Activated CD4-positive, alpha-beta T cell treated with anti-CD3 and anti-CD28 coated beads, Interleukin-2, amount 50 U/mL, for 24 hours (primary cell): ENCODE data around the gene KNTC1.
"Not testable (repeated sequence)": the region's sequence is repeated elsewhere in the genome, so short reads cannot be mapped to it uniquely, and the experiment has no call there.

Source experiments
- DNase-seq, 2 donors: peaks; one replicate each; pipeline ENCODE4 v3.0.0-alpha.2; 2020; ENCODE audit warnings: low read depth in 1 of 2, low spot score in 1 of 2

KNTC1 gene

DNA sequence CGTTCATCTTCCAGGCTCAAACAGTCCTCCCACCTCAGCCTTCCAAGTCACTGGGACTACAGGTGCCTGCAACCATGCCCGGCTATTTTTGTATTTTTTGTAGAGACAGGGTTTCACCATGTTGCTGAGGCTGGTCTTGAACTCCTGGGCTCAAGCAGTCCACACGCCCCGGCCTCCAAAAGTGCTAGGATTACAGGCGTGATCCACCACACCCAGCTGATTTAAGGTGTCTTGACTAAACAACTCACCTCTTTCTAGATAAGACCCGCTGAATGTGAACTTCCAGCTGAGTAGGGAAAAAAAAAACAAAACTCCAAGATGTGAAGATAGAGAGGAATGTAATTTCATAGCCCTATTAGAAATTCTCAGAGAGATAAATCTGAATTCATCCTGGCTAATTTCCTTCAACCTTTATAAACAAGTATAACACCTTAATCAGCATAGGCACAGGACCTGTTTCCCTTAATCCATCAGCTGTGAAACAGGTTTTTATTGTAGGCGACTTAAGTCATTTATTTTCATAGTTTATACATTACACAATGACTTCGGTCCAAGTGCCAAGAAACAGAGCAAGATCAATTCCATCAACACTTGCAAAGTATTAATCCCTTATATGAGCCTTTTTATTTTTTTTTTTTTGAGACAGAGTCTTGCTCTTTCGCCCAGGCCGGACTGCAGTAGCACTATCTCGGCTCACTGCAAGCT lies 124.6 kb downstream of the KNTC1 start:
- DNase-seq, result no peak

DNA sequence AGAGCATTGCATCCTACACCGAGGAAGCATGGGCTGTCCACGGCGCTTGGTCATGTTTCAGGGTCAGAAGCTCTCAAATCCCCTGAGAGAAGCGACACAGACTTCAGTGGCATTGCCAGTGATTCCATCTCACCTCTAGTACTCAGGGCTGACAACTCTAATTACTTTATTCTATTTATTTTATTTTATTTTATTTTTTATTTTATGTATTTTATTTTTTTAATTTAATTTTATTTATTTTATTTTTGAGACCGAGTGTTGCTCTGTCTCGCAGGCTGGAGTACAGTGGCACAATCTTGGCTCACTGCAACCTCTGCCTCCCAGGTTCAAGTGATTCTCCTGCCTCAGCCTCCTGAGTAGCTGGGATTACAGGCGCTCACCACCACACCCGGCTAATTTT lies 126.2 kb downstream of the KNTC1 start:
- DNase-seq, result not testable (repeated sequence)

DNA sequence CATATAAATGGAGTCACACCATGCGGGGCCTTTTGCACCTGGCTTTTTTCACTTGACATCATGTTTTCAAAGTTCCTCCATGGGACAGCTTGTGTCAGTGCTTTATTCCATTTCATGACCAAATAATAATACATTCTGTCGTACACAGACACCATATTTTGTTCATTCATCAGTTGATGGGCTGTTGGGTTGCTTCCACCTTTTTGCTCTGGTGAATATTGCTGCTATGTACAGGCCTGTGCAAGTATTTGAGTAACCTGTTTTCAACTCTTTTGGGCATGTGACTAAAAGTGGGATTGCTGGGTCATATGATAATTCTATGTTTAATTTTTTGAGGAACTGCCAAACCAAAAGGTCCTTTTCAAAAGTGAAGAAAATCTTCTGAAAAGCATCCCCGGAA lies 129.2 kb downstream of the KNTC1 start:
- DNase-seq, result no peak

DNA sequence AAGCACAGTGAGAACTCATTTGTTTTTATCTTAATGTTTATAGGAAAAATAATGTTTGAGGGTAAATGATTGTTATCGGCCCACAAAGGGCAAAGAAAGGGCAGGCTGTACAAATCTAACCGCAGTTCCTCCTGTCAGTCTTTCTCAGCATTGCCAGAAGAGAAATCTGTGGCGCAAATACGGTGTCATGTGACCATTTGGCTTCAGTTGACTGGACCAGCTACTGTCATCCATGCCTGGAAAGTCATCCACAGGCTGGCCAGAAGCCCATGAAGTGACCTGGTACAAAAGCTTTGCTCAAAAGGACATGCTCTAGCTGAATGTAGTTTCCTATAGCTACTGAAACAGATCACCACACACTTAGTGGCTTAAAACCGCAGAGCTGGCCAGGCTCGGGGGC lies 132.5 kb downstream of the KNTC1 start:
- DNase-seq, result no peak

DNA sequence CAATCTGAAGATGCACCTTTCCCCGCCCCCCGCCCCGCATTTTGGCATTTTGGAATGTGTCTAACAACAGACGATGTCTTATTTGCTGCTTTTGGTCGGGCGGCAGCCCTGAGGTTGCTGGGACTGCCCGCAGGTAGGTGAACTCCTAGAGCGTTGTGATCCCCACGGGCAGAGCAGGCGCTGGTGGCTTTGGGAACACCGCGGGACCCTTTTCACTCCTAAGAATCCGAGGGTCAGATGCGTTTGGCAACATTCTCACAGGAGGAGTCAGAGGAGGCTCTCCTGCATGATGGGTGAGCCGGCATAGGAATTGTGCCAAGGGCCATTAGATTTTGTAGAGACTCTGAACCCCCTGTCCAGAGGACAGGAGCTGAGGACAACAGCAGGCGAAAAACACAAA lies 134.2 kb downstream of the KNTC1 start:
- DNase-seq, result no peak

DNA sequence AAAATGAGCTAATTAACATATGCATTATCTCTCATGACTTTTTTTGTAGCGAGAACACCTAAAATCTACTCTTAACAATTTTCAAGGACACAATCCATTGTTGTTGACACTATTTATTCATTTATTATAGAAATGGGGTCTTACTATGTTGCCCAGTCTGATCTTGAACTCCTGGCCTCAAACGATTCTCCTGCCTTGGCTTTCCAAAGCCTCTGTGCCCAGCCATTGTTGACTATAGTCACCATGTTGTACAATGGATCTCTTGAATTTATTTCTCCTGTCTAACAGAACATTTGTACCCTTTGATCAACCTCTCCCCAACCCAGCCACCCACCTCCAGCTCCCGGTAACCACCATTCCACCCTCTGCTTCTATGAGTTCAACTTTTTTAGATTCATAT lies 134.9 kb downstream of the KNTC1 start:
- DNase-seq, result no peak

DNA sequence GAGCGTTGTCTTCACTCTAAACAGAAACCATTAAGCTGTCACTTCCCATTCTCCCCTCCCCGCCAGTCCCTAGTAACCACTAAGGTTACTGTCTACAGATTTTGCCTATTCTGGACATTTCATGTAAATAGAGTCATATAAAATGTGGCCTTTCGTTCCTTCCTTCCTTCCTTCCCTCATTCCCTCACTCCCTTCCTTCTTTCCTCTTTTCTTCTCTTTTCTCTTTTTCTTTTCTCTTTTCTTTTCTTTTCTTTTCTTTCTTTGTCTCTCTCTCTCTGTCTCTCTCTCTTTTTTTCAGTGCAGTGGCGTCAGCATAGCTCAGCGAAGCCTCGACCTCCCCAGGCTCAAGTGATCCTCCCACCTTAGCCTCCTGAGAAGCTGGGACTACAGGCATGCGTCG lies 138.3 kb downstream of the KNTC1 start:
- no peak for DNase-seq

DNA sequence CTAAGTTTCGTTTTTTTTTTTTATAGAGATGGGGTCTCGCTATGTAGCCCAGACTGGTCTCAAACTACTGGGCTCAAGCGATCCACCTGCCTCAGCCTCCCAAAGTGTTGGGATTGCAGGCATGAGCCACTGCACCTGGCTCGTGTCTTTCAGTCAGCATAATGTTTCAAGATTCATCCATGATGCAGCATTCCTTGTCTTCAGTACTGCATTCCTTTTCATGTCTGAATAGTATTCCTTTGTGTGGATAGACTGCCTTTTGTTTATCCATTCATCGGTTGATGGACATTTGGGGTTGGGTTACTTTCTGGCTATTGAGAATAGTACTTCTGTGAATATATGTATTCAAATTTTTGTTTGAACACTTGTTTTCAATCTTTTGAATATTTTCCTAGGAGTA lies 138.7 kb downstream of the KNTC1 start:
- DNase-seq, result no peak

DNA sequence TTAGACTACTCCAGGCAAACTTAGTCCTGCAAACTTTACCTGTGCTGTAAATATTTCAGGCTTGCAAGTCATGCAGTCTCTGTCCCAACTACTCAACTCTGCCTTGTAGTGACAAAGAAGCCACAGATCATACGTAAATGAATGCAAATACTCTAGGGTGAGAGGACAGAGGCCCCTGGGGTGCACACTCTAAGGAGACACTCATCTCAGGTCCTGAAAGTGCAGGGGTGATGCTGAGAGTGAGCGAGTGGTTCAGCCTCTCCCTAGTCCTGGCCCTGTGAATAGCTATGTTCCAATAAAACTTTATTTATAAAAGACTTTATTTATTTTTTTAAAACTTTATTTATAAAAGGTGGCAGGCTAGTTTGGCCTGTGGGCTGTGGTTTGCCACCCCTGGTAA lies 141.2 kb downstream of the KNTC1 start:
- DNase-seq, result no peak

DNA sequence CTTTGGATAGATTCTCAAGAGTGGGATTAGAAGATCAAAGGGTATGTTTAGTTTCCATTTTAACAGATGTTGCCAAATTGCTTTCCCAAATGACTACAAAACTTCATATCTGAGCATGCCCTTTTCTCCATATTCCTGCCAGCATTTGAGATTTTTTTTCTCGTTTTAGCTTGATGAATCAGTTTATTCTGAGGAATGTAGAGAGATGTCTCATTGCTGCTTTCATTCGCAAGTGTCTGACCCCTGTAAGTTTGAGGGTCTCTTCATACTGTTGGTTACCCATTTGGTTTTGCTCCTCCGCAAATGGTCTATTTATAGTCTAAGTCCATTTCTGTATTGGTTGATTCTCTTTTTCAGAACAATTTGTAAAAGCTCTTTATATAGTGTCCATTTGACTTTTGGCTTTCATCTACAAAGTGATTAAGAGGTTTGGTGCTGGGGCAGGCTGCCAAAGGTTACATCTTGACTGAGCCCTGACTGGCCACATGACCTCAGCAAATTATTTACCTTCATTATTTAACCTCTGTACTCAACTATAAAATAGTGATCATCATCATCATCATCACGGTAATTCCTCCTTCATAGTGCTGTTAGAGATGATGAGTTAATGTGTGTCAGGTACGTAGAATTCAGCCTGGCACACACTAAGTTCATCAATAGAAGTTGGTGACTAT lies 142.5 kb downstream of the KNTC1 start:
- no peak for DNase-seq

DNA sequence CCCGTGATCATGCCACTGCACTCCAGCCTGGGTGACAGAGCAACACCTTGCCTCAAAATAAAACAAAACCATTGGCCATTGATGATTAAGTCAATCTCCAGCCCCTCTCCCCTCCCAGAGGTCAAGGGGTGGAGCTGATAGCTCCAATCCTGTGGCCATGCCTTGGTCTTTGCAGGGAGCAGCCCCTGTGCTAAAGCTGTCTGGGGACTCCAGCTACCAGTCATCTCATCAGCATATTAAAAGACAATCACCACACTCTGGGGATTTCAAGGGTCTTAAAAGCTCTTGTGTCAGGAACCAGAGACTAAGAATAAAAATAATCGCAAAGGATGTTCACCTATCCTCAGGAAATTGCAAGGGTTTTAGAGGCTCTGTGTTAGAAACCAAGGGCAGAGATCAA lies 145.5 kb downstream of the KNTC1 start:
- DNase-seq, result no peak
